Thoracic aorta (tissue), 2 donors: ENCODE measurements around the gene RYR1. TPM values are rescaled to one million over a fixed set of nuclear protein-coding genes. Genes with fewer than 3 reads are reported as not detected.

Source experiments
- ATAC-seq: fragments of 150-250 bp; one replicate; pipeline ENCODE4 v1.8.0; 2017; ENCODE audit warnings: low read depth; ENCODE audit not compliant: insufficient number of reproducible peaks, low FRiP score
- DNase-seq: peaks from one replicate; pipeline ENCODE4 v3.0.0-alpha.2; 2020; ENCODE audit warnings: low spot score
- H3K27ac ChIP-seq, 2 donors: fragments of 200-600 bp; sonication (generic); 1 replicate in 1 of 2; 2 replicates in 1 of 2; pipeline ENCODE4 v1.5.1; 2016; ENCODE audit warnings: mild to moderate bottlenecking in 2 of 2, moderate library complexity in 2 of 2
- H3K27me3 ChIP-seq: fragments of 200-600 bp; sonication (generic); replicated peaks from 2 replicates; pipeline ENCODE4 v1.6.0; 2016; ENCODE audit warnings: mild to moderate bottlenecking; ENCODE audit not compliant: insufficient read depth
- H3K36me3 ChIP-seq: fragments of 200-600 bp; sonication (generic); one replicate; pipeline ENCODE4 v1.5.1; 2016
- H3K4me1 ChIP-seq, 2 donors: fragments of 200-600 bp; sonication (generic); 1 replicate in 1 of 2; 2 replicates in 1 of 2; pipeline versions ENCODE4 v1.5.1 to v1.6.0; 2016; ENCODE audit warnings: low read depth in 2 of 2, mild to moderate bottlenecking in 1 of 2; ENCODE audit not compliant: control insufficient read depth in 1 of 2
- H3K4me3 ChIP-seq: fragments of 200-600 bp; sonication (generic); 2 replicates; pipeline ENCODE4 v1.5.1; 2016; ENCODE audit warnings: mild to moderate bottlenecking
- H3K9me3 ChIP-seq: fragments of 200-600 bp; sonication (generic); 2 replicates; pipeline ENCODE4 v1.5.1; 2016
- CTCF ChIP-seq: fragments of 200-600 bp; sonication (generic); IDR thresholded peaks from one replicate; pipeline ENCODE4 v1.5.1; 2019; ENCODE audit warnings: antibody characterized with exemption
- total RNA-seq, 2 donors: library from RNA; depleted of rRNA; stranded (reverse); fragments of >200 nt; gene quantifications; one replicate each; pipeline versions ENCODE4 v1.1.0 to v1.2.3, GENCODE V29; 2016

RYR1 gene
- total RNA-seq, 2 donors from 2014 or later: 3.8 to 4.3 TPM

GRCh38 chr19:38392707-38393308 lies 40.7 kb upstream of the RYR1 start:
- Histone ChIP-seq H3K27ac (no peak overlapping the region), H3K4me3 (no peak overlapping the region), H3K4me1 (peaks cover 0 to 15% of the 10 kb centered on the region in 2 donors), H3K36me3 (no peaks in the 10 kb centered on the region), H3K9me3 (no peaks in the 10 kb centered on the region), H3K27me3 (no peaks in the 10 kb centered on the region)
- no peak for TF ChIP-seq CTCF
- ATAC-seq (no peak), DNase-seq (no peak)

GRCh38 chr19:38394488-38394887 lies 39.0 kb upstream of the RYR1 start:
- H3K4me1 ChIP-seq: peaks cover 0 to 6% of the 10 kb centered on the region in 2 donors
- no peak overlapping the region for H3K4me3 ChIP-seq
- no peak for TF ChIP-seq CTCF
- H3K27ac ChIP-seq: no peak overlapping the region
- no peaks in the 10 kb centered on the region for H3K9me3 ChIP-seq
- no peaks in the 10 kb centered on the region for H3K27me3 ChIP-seq
- ATAC-seq (no peak), DNase-seq (no peak)
- no peaks in the 10 kb centered on the region for H3K36me3 ChIP-seq

GRCh38 chr19:38395381-38396114 lies 37.9 kb upstream of the RYR1 start:
- H3K4me1 ChIP-seq: no peaks in the 10 kb centered on the region
- DNase-seq: no peak
- no peak for ATAC-seq
- H3K36me3 ChIP-seq: no peaks in the 10 kb centered on the region
- peak overlapping the region; percentile 34 for H3K4me3 ChIP-seq
- H3K27ac ChIP-seq: no peak overlapping the region
- TF ChIP-seq CTCF: no peak
- H3K9me3 ChIP-seq: no peaks in the 10 kb centered on the region
- peaks cover 3% of the 10 kb centered on the region for H3K27me3 ChIP-seq

- Histone ChIP-seq H3K36me3 (no peaks in the 10 kb centered on the region), H3K27ac (no peak overlapping the region), H3K27me3 (peaks cover 3% of the 10 kb centered on the region), H3K4me3 (no peak overlapping the region), H3K4me1 (peaks cover 0 to 7% of the 10 kb centered on the region in 2 donors), H3K9me3 (no peaks in the 10 kb centered on the region)
- no peak for DNase-seq
- ATAC-seq: no peak
- TF ChIP-seq CTCF: no peak
These were observed 34.4 kb upstream of the RYR1 start for GRCh38 chr19:38399081-38399480.

GRCh38 chr19:38399537-38399936 lies 34.0 kb upstream of the RYR1 start:
- DNase-seq: no peak
- Histone ChIP-seq H3K9me3 (no peaks in the 10 kb centered on the region), H3K4me3 (no peak overlapping the region), H3K4me1 (peaks cover 0 to 11% of the 10 kb centered on the region in 2 donors), H3K27me3 (peaks cover 3% of the 10 kb centered on the region), H3K27ac (no peak overlapping the region), H3K36me3 (no peaks in the 10 kb centered on the region)
- no peak for TF ChIP-seq CTCF
- no peak for ATAC-seq
